Measurements from ENCODE around the gene CNTN4. TPM values are rescaled to one million over a fixed set of nuclear protein-coding genes. Genes with fewer than 3 reads are reported as not detected.

Gene CNTN4
- total RNA-seq, 1 donor from 2014 or later: 0.52 TPM

DNA sequence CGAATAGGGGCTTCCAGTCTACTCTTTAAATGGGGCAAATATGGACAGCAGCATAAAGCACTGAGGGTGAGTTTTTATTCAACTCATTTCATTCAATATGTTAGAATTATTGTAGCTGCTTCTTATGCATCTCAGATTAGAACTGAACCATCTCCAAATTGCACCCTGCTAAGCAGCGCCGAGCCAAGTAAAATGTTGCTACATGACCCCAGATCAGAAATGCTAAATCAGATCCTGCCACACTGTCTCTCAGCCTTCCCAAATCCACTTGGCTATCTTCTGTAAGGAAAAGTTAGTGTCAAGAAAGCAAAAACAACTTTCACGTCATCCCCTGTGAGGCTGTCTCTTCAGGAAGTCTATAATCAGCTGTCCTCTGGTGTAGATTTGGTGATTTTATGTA is 293.2 kb downstream of the CNTN4 start:
- TF ChIP-seq, protein P1, sequence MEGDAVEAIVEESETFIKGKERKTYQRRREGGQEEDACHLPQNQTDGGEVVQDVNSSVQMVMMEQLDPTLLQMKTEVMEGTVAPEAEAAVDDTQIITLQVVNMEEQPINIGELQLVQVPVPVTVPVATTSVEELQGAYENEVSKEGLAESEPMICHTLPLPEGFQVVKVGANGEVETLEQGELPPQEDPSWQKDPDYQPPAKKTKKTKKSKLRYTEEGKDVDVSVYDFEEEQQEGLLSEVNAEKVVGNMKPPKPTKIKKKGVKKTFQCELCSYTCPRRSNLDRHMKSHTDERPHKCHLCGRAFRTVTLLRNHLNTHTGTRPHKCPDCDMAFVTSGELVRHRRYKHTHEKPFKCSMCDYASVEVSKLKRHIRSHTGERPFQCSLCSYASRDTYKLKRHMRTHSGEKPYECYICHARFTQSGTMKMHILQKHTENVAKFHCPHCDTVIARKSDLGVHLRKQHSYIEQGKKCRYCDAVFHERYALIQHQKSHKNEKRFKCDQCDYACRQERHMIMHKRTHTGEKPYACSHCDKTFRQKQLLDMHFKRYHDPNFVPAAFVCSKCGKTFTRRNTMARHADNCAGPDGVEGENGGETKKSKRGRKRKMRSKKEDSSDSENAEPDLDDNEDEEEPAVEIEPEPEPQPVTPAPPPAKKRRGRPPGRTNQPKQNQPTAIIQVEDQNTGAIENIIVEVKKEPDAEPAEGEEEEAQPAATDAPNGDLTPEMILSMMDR (IDR thresholded peaks at IDR 0.05): no peak
- no peak overlapping the region for H3K4me3 Mint-ChIP-seq (ENCODE audit: unreplicated experiment)

GRCh38 chr3:2392981-2393380 is 294.3 kb downstream of the CNTN4 start:
- H3K27ac Mint-ChIP-seq (ENCODE audit: unreplicated experiment): no peak overlapping the region
- no peaks in the 10 kb centered on the region for H3K27me3 Mint-ChIP-seq (ENCODE audit: low read depth)
- H3K36me3 Mint-ChIP-seq (ENCODE audit: low read depth): no peaks in the 10 kb centered on the region
- TF ChIP-seq, protein P1 (IDR thresholded peaks at IDR 0.05): no peak
- no peak for DNase-seq (ENCODE audit: low spot score)
- no peaks in the 10 kb centered on the region for H3K4me1 Mint-ChIP-seq (ENCODE audit: low read depth)
- no peak overlapping the region for H3K4me3 Mint-ChIP-seq (ENCODE audit: unreplicated experiment)
- no peaks in the 10 kb centered on the region for H3K9me3 Mint-ChIP-seq (ENCODE audit: low read depth)

More for the DNA sequence above, 293.2 kb downstream of the CNTN4 start:
- Mint-ChIP-seq H3K27me3 (ENCODE audit: low read depth) (no peaks in the 10 kb centered on the region), H3K4me1 (ENCODE audit: low read depth) (no peaks in the 10 kb centered on the region), H3K27ac (ENCODE audit: unreplicated experiment) (no peak overlapping the region), H3K9me3 (ENCODE audit: low read depth) (no peaks in the 10 kb centered on the region), H3K36me3 (ENCODE audit: low read depth) (no peaks in the 10 kb centered on the region)
- no peak for DNase-seq (ENCODE audit: low spot score)

GRCh38 chr3:2415083-2415482 is 316.4 kb downstream of the CNTN4 start:
- H3K36me3 Mint-ChIP-seq (ENCODE audit: low read depth): no peaks in the 10 kb centered on the region
- TF ChIP-seq, protein P1 (IDR thresholded peaks at IDR 0.05): no peak
- H3K27me3 Mint-ChIP-seq (ENCODE audit: low read depth): no peaks in the 10 kb centered on the region
- H3K27ac Mint-ChIP-seq (ENCODE audit: unreplicated experiment): no peak overlapping the region
- DNase-seq (ENCODE audit: low spot score): no peak
- no peaks in the 10 kb centered on the region for H3K4me1 Mint-ChIP-seq (ENCODE audit: low read depth)
- H3K9me3 Mint-ChIP-seq (ENCODE audit: low read depth): no peaks in the 10 kb centered on the region
- H3K4me3 Mint-ChIP-seq (ENCODE audit: unreplicated experiment): no peak overlapping the region

- peaks cover 11% of the 10 kb centered on the region for H3K9me3 Mint-ChIP-seq (ENCODE audit: low read depth)
- no peak overlapping the region for H3K4me3 Mint-ChIP-seq (ENCODE audit: unreplicated experiment)
- no peaks in the 10 kb centered on the region for H3K27me3 Mint-ChIP-seq (ENCODE audit: low read depth)
- no peaks in the 10 kb centered on the region for H3K4me1 Mint-ChIP-seq (ENCODE audit: low read depth)
- TF ChIP-seq, protein P1 (IDR thresholded peaks at IDR 0.05): no peak
- H3K36me3 Mint-ChIP-seq (ENCODE audit: low read depth): no peaks in the 10 kb centered on the region
- no peak overlapping the region for H3K27ac Mint-ChIP-seq (ENCODE audit: unreplicated experiment)
- no peak for DNase-seq (ENCODE audit: low spot score)
Measured at GRCh38 chr3:2420919-2421318, 322.3 kb downstream of the CNTN4 start.

DNA sequence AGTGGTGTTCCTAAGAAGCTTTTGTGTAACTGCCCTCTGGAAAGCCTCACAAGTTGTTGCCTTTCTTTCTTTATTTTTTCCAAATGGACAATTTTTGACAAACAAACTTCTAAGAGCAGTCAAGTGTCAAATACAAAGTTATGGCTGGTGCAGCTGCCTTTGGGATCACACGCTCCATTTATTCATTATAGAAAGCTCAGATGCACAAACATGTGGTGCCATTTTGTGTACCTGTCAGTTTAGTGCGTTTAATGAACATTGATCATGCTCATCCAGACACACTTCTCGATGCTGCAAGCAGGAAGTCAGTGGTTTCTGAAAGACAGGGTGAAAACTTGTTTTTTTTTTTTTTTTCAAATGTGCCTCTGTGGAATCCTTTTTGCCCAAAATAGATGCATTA is 324.5 kb downstream of the CNTN4 start:
- H3K27ac Mint-ChIP-seq (ENCODE audit: unreplicated experiment): no peak overlapping the region
- H3K36me3 Mint-ChIP-seq (ENCODE audit: low read depth): no peaks in the 10 kb centered on the region
- DNase-seq (ENCODE audit: low spot score): no peak
- TF ChIP-seq, protein P1 (IDR thresholded peaks at IDR 0.05): no peak
- H3K27me3 Mint-ChIP-seq (ENCODE audit: low read depth): no peaks in the 10 kb centered on the region
- no peak overlapping the region for H3K4me3 Mint-ChIP-seq (ENCODE audit: unreplicated experiment)
- no peaks in the 10 kb centered on the region for H3K4me1 Mint-ChIP-seq (ENCODE audit: low read depth)
- peaks cover 11% of the 10 kb centered on the region for H3K9me3 Mint-ChIP-seq (ENCODE audit: low read depth)

Data from chondrocyte (in vitro differentiated cells).